Esophagus muscularis mucosa (tissue), 4 donors: ENCODE measurements around the gene DAB2.

Experiments used
- CTCF ChIP-seq, 3 experiments: fragments of 200-600 bp in 2 of 3; fragments of 450-650 bp in 1 of 3; sonication (generic) in 2 of 3; IDR thresholded peaks; one replicate each; pipeline ENCODE4 v1.5.1; 2017 to 2019; ENCODE audit warnings: antibody characterized with exemption in 3 of 3, mild to moderate bottlenecking in 2 of 3, moderate library complexity in 1 of 3
- EP300 ChIP-seq: sonication (generic); formaldehyde crosslinking; IDR thresholded peaks from one replicate; pipeline ENCODE4 v1.6.1; 2017; ENCODE audit warnings: antibody characterized with exemption
- POLR2A ChIP-seq: fragments of 450-650 bp; IDR thresholded peaks from one replicate; pipeline ENCODE4 v1.6.1; 2017; ENCODE audit warnings: antibody characterized with exemption, moderate library complexity, mild to moderate bottlenecking, low read depth
- POLR2AphosphoS5 ChIP-seq, 2 donors: sonication (generic); formaldehyde crosslinking; IDR thresholded peaks; one replicate each; pipeline ENCODE4 v1.6.1; 2017; ENCODE audit warnings: antibody characterized with exemption in 2 of 2

- TF ChIP-seq CTCF (IDR thresholded peaks at IDR 0.05) (no peak), POLR2A (no peak), POLR2AphosphoS5 (IDR thresholded peaks at IDR 0.05) (no peak), EP300 (no peak)
Observed at GRCh38 chr5:39471836-39472508, 47.2 kb upstream of the DAB2 start.
